Testis (tissue), 2 donors: ENCODE measurements around the gene IPO9.

Source experiments
- CTCF ChIP-seq, 3 experiments: fragments of 450-650 bp in 2 of 3; fragments of 200-600 bp in 1 of 3; sonication (generic) in 1 of 3; IDR thresholded peaks; one replicate each; pipeline ENCODE4 v1.5.1; 2016 to 2019; ENCODE audit warnings: antibody characterized with exemption in 3 of 3, mild to moderate bottlenecking in 2 of 3, moderate library complexity in 1 of 3
- POLR2A ChIP-seq: fragments of 450-650 bp; IDR thresholded peaks from one replicate; pipeline ENCODE4 v1.6.1; 2017; ENCODE audit warnings: antibody characterized with exemption, mild to moderate bottlenecking, moderate library complexity

GRCh38 chr1:201783572-201783971 lies 45.4 kb upstream of the IPO9 start:
- TF ChIP-seq CTCF (IDR thresholded peaks at IDR 0.05) (no peak), POLR2A (no peak)
